Fibroblast of skin of right quadriceps (primary cell): ENCODE measurements around the gene AGPAT3.

Experiments used
- DNase-seq: peaks from one replicate; pipeline ENCODE4 v3.0.0-alpha.2; 2013

AGPAT3 gene

DNA sequence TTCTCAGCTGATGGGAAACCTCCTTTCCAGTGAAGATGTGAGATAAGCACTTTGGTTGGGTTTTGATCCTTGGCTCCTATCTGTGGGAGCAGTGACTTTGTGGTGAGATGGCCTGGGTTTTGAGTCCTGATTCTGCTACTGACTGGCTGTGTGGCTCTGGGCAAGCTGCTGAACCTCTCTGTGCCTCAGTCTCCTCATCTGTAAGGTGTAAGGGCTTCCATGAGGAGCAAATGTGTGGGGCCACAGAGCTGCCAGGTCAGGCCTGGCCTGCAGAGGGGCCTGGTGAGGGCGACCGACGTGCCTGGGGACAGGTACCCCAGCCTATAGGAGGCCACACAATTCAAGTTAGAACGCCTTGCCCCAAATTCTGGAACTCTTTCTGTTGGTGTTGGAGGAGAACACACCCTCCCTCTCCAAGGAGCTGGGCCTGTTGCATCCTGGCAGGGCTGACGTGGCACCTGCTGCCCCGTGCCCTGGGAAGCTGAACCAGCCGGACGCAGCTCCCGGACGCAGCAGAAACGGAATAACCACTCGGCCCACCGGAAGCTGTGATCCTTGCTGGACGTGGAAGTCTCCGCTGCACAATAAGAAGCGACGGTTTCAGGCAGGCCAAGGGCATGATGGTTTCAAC, 62.7 kb downstream of the AGPAT3 start:
- DNase-seq, result no peak

DNA sequence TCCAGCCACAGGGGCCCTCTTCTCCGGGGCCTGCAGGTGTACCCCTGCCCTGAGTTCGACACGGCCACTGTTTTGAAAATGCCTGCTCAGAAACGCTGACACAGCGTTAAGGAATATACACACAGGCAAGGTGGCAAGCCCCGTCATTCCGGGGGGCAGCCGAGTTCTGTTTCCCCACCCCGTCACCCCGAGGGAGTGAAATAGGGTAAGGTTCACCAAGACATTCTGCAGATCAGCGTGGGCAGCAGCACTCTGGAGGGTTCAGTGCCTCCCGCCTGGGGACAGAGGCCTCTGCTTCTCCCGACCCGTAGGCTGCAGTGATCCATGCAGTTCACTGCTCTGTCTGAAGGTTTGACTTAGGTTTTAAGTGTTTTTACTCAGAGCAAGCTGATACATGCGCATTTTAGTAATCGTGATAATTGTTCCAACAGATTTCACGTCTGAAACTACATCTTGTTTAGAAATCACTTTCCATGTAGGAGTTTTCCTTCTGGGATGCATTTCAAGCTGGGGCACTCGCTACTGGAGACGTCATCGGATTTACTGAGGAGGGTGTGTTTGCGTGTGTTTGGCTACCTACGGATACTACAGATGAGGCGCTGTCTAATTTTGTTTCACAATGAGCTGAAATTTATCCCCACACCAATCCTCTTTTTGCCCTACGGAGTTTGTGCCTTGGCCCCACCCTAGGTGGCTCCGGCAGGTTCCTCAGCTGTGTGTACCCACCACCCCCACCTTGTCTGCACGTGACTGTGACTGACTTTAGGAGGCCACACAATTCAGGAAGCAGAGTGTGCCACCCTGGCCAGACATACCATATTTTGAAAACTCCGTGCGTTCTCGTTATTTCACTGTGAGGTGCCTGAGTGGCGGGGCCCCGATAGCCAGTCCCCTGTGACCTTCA, 63.5 kb downstream of the AGPAT3 start:
- no peak for DNase-seq

DNA sequence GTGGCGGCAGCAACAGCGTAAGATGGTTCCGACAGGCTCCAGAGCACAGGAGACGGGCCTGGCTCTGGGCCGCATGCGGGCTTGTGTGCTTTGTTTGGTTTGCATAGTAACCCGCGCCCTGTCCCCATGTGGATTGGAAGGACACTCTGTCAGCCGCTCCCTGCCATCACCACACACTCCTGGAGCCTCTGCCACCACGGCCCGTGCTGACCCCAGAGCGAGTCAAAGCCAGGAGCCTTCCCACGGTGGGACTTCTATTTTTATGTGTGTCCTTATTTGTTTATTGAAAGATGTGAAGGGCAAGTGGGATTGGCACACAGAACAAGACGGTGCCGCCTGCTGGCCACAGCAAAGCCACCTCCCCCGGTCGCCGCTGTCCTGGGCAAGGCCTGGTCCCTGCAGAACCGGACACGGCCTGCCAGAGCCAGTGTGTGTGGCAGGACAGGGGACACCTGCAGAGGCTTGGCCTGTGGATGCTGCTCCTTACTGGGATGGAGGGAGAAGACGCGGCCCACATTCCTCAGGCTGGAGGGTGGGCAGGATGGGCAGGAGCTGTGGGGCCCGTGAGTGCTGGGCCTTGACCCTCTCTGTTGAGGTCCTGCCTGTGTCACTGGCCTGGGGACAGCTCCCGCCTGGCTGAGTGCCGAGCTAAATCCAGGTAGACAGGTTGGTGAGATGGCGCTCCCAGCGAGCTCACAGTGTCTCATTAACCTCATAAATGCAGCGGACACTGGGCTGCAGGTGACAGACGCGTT, 64.4 kb downstream of the AGPAT3 start:
- no peak for DNase-seq

- DNase-seq, result no peak
Observed at GRCh38 chr21:43930074-43930847, 65.2 kb downstream of the AGPAT3 start.

DNA sequence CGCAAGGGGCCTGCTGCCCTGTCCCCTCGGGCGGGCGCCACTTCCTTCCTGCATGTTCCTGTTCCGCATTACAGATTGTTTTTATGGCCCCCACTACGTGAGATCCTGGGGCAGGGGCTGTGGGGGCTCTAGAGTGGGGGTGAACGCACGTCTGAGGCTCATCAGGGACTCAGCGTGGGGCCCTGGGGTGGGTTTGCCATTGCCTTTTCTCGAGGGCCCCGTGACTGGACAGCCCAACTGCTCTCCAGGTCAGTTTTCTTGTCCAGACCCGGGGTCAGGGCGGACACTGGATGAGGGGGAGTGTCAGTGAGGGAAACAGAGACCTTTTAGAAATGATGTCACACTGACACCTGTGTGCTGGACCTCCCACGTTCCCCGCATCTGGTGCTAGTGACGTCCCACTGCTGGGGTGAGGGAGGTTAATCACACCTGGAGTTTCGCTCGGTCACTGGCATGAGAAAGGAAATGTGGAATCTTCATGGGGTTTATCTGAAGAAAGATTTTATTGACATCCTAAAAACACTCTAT, 65.9 kb downstream of the AGPAT3 start:
- no peak for DNase-seq

DNA sequence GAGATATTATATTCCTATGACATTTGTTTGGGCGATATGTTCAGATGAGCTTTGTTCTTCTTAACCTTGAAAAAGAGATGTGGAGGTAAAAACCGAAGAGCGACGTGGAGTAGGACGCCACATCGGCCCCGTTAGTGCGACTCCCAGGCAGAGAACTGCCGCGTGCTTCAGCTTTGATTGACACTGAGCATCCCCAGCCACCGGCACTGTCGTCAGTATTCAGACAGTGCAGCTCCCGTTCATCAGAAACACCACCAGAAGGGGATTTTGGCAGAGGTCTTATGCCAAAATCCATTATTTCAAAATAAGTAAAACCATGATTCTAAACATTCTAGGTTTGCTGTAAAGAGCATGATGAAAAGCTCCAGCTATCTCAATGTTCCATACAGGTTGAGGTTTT, 66.5 kb downstream of the AGPAT3 start:
- DNase-seq, result no peak

DNA sequence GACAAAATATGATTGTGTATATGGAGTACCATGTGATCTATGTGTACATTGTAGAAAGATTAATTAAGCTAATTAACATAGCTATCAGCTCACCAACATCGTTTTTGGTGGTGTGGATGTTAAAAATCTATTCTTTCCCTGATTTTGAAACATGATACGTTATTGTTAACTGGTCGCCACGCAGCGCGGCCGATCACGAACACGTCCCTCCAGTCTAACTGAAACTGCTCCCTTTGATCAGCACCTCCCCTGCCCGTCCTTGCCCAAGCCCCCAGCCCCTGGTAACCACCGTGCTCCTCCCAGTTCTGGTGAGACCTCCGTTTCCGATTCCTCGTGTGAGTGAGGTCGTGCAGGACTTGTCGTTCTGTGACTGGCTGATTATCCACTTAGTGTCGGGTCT, 67.0 kb downstream of the AGPAT3 start:
- DNase-seq, result no peak

- no peak for DNase-seq
Observed at GRCh38 chr21:43933199-43933598, 68.2 kb downstream of the AGPAT3 start.

DNA sequence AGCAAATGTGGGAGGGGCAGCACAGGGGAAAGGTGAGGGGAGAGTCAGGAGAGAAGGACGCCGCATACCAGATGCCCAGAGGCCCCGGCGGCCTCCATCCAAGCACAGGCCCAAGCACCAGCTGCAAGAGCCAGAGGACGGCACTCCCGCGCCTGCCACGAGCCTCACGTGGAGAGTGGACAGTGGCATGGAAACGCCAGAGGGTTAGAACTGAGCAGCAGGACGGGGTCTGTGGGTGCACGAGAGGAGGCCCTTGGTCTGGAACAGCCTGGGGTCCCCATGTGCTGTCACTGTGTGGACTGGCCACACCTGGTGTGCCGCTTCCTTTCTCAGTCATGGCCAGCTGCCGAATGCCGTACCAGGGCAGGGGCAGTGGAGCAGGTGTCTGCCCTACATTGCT, 68.7 kb downstream of the AGPAT3 start:
- DNase-seq, result no peak

DNA sequence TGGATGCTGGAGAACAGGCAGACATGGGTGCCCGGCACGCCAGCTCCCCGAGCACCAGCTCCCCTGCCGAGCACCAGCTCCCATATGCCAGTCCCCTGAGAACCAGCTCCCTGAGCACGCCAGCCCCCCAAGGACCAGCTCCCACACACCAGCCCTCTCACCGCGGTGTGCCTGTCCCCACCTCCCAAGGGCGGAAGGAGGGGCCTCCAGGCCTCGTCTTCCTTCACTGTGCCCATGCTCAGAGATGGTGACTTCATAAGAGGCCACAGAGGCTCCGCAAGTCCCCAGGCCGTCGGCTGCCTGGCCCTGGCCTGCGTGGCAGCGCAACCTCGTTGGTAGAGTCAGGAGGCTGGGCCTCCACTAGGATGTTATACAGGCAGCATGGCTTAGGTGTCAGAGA, 69.1 kb downstream of the AGPAT3 start:
- DNase-seq, result no peak

DNA sequence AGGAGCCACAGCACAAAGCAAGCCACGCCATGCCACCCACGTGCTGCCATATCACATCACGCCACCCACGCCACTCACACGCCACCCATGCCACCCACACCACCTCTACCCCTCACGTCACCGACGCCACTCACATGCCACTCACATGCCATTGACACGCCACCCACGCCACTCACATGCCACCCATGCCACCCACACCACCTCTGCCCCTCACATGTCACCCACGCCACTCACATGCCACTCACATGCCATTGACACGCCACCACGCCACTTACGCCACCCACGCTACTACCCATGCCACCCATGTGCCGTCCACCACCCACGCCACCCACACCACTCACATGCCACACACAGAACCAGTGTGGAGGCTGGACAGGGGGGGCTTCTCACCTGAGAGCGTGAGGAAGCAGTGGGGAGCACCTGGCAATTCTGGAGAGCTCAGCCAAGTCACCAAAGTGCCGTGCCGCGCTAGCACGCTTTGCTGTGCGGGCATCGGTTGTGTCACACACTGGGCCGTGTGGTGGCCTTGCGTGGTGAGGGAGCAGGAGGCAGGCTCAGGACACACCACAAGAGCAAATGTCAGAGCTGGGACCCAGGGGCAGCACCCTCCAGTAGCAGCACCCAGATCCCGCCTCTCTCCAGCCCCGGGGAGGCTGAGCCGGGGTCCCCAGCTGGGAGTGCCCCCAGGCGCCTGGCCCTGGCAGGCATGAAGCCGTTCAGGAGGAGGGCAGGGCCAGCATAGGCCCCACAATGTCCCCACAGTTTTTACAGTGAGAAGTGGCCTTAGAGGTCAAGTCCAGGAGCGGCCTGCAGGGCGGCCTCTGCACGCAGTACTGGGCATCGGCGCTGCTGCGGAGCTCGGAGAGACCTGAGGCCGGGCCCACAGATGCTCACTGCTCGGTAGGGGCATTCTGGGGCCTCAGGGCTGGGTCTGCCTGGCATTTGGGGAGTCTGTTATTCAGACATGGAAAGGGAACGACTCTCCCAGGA, 70.0 kb downstream of the AGPAT3 start:
- DNase-seq, result no peak

- no peak for DNase-seq
Observed at GRCh38 chr21:43935711-43936110, 70.7 kb downstream of the AGPAT3 start.

- no peak for DNase-seq
Observed at GRCh38 chr21:43936247-43936967, 71.4 kb downstream of the AGPAT3 start.

DNA sequence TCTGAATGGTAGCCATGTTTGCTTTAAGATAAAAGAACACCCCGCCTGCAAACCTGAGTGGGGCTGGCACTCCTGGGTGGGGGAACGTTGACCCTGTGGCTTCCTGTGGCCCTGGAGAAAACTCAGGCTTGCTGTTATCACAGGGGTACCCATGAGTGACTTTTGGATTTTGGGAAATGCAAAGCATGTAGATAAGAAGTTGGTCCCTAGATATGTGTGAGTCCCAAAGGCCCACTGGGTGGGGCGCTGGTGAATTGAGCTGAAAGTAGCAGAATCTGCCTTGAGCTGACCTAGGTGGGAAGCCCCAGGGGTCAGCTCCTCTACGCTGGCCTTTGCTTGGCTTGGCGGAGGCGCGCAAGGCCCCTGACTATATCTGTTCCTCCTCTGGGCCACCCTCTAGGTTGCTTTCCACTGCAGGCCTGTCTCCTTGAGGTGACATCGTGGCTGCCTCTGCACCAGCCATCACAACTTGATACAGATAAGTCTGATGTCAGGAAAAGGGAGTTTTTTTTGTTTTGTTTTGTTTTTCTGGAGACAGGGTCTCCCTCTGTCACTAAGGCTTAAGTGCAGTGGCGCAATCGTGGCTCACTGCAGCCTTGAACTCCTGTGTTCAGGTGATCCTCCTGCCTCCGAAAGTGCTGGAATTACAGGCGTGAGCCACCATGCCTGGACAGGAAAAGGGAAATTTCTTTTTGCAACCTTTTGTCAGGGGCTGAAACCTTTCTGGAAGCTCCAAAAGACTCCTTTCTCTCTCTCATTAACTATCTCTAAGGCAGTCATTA, 72.2 kb downstream of the AGPAT3 start:
- no peak for DNase-seq

GRCh38 chr21:43937891-43938309, 72.9 kb downstream of the AGPAT3 start:
- DNase-seq, result no peak

- peak; percentile 69 for DNase-seq
Observed at GRCh38 chr21:43938751-43939442, 73.9 kb downstream of the AGPAT3 start.

- no peak for DNase-seq
Observed at GRCh38 chr21:43939443-43940328, 74.7 kb downstream of the AGPAT3 start.
